ENCODE measurements around the gene BCAP31. TPM values are rescaled to one million over a fixed set of nuclear protein-coding genes. Genes with fewer than 3 reads are reported as not detected.

Gene BCAP31
- total RNA-seq, 1 experiment from 2014 or later, result 522 TPM

- H3K9me2 ChIP-seq (ENCODE audit: insufficient read depth), result no peaks in the 10 kb centered on the region
- H3K27ac ChIP-seq, result no peak overlapping the region
- TF ChIP-seq EZH2 (IDR thresholded peaks at IDR 0.05; ENCODE audit: low read depth) (no peak), CTCF (conservative IDR thresholded peaks at IDR 0.05) (no peak)
- POLR2A ChIA-PET (ENCODE audit: unreplicated experiment), result interaction anchor here (0.5 kb wide), 1 partner anchor 179 kb away, joined by 6 read pairs; no protein-coding TSS in a partner anchor
- no peak overlapping the region for H2AFZ ChIP-seq
- H3K4me3 ChIP-seq, result no peak overlapping the region
- H3K4me1 ChIP-seq (replicated peaks; ENCODE audit: insufficient read depth), result no peaks in the 10 kb centered on the region
- BruUV-seq (replicated peaks), result no TSS peak
- H3F3A ChIP-seq (ENCODE audit: insufficient read depth, low read depth), result no peaks in the 10 kb centered on the region
- no peaks in the 10 kb centered on the region for H3K27me3 ChIP-seq (ENCODE audit: insufficient read depth, low read depth)
- H3K9me3 ChIP-seq (ENCODE audit: insufficient read depth, low read depth), result no peaks in the 10 kb centered on the region
- H3K36me3 ChIP-seq (ENCODE audit: low read depth), result no peaks in the 10 kb centered on the region
- intact Hi-C loops (cut with micrococcal nuclease; ENCODE audit: unreplicated experiment), result no loop called here
- H4K20me1 ChIP-seq (ENCODE audit: insufficient read depth), result no peaks in the 10 kb centered on the region
- no peaks in the 10 kb centered on the region for H3K79me2 ChIP-seq (ENCODE audit: low read depth)
- DNase-seq, result no peak
- H3K4me2 ChIP-seq, result no peak overlapping the region
- CTCF ChIA-PET, result no interaction called here
Observed at GRCh38 chrX:153771415-153772315, 47.5 kb upstream of the BCAP31 start.

- no peaks in the 10 kb centered on the region for H3K9me2 ChIP-seq (ENCODE audit: insufficient read depth)
- no peaks in the 10 kb centered on the region for H3F3A ChIP-seq (ENCODE audit: insufficient read depth, low read depth)
- no peak for DNase-seq
- TF ChIP-seq CTCF (conservative IDR thresholded peaks at IDR 0.05), result no peak
- no peak for TF ChIP-seq EZH2 (IDR thresholded peaks at IDR 0.05; ENCODE audit: low read depth)
- no peak overlapping the region for H2AFZ ChIP-seq
- CTCF ChIA-PET, result no interaction called here
- H3K27me3 ChIP-seq (ENCODE audit: insufficient read depth, low read depth), result no peaks in the 10 kb centered on the region
- H4K20me1 ChIP-seq (ENCODE audit: insufficient read depth), result no peaks in the 10 kb centered on the region
- H3K4me2 ChIP-seq, result no peak overlapping the region
- H3K79me2 ChIP-seq (ENCODE audit: low read depth), result no peaks in the 10 kb centered on the region
- peaks cover under 1% of the 10 kb centered on the region; the same call in 1 of the 2 replicates for H3K4me1 ChIP-seq (replicated peaks; ENCODE audit: insufficient read depth)
- no peaks in the 10 kb centered on the region for H3K36me3 ChIP-seq (ENCODE audit: low read depth)
- no TSS peak for BruUV-seq (replicated peaks)
- POLR2A ChIA-PET (ENCODE audit: unreplicated experiment), result no interaction called here
- intact Hi-C loops (cut with micrococcal nuclease; ENCODE audit: unreplicated experiment), result no loop called here
- no peaks in the 10 kb centered on the region for H3K9me3 ChIP-seq (ENCODE audit: insufficient read depth, low read depth)
- H3K27ac ChIP-seq, result no peak overlapping the region
- no peak overlapping the region for H3K4me3 ChIP-seq
Observed at GRCh38 chrX:153770601-153771414, 46.6 kb upstream of the BCAP31 start.

GRCh38 chrX:153769865-153770600, 45.8 kb upstream of the BCAP31 start:
- Histone ChIP-seq H3K4me2 (no peak overlapping the region), H3K36me3 (ENCODE audit: low read depth) (no peaks in the 10 kb centered on the region), H3K9me2 (ENCODE audit: insufficient read depth) (no peaks in the 10 kb centered on the region), H3K27ac (no peak overlapping the region), H3K4me1 (replicated peaks; ENCODE audit: insufficient read depth) (peaks cover 4% of the 10 kb centered on the region; the same call in 1 of the 2 replicates), H3K27me3 (ENCODE audit: insufficient read depth, low read depth) (no peaks in the 10 kb centered on the region), H4K20me1 (ENCODE audit: insufficient read depth) (no peaks in the 10 kb centered on the region), H3K4me3 (no peak overlapping the region), H2AFZ (no peak overlapping the region), H3K79me2 (ENCODE audit: low read depth) (no peaks in the 10 kb centered on the region), H3F3A (ENCODE audit: insufficient read depth, low read depth) (no peaks in the 10 kb centered on the region), H3K9me3 (ENCODE audit: insufficient read depth, low read depth) (no peaks in the 10 kb centered on the region)
- TF ChIP-seq EZH2 (IDR thresholded peaks at IDR 0.05; ENCODE audit: low read depth) (no peak), CTCF (conservative IDR thresholded peaks at IDR 0.05) (no peak)
- CTCF ChIA-PET, result no interaction called here
- intact Hi-C loops (cut with micrococcal nuclease; ENCODE audit: unreplicated experiment), result loop anchor here (5.0 kb wide), 1 partner anchor 762 kb away; no protein-coding TSS in a partner anchor
- BruUV-seq (replicated peaks), result no TSS peak
- DNase-seq, result no peak
- POLR2A ChIA-PET (ENCODE audit: unreplicated experiment), result no interaction called here
